Measurements from ENCODE around the gene BACH1. TPM values are rescaled to one million over a fixed set of nuclear protein-coding genes. Genes with fewer than 3 reads are reported as not detected.

BACH1 gene
- polyA plus RNA-seq, 1 of the 3 experiments (the other 2 are of a cell fraction), result 18.1 TPM

GRCh38 chr21:29323189-29323588 is 24.5 kb downstream of the BACH1 start:
- Histone ChIP-seq H3K27ac (ENCODE audit: low read depth in 2 of 2, low read length in 1 of 2) (no peak overlapping the region), H3K9me2 (no peaks in the 10 kb centered on the region), H3K4me1 (ENCODE audit: control insufficient read depth in 1 of 2, insufficient read depth in 2 of 2, low read depth in 1 of 2, low read length in 1 of 2) (peaks cover 4 to 10% of the 10 kb centered on the region in 2 experiments; a peak in 2 of 4 replicates), H3K4me2 (no peak overlapping the region), H3K36me3 (replicated peaks in 1 of 2; ENCODE audit: control insufficient read depth in 1 of 2, insufficient read depth in 2 of 2, low read length in 1 of 2) (peaks cover 31 to 57% of the 10 kb centered on the region in 2 experiments), H4K20me1 (ENCODE audit: insufficient read depth) (peaks cover 87% of the 10 kb centered on the region), H3K27me3 (ENCODE audit: insufficient read depth) (no peaks in the 10 kb centered on the region), H3K9ac (no peak overlapping the region), H3F3A (replicated peaks; ENCODE audit: insufficient read depth) (peaks cover 4% of the 10 kb centered on the region), H2AFZ (ENCODE audit: low read depth) (no peak overlapping the region), H3K9me3 (no peaks in the 10 kb centered on the region), H3K79me2 (ENCODE audit: insufficient read depth) (peaks cover 99% of the 10 kb centered on the region), H3K4me3 (ENCODE audit: low read depth in 2 of 2, low read length in 1 of 2) (no peak overlapping the region)
- POLR2A ChIA-PET, result no interaction called here
- 95% methylated on average over 6 of the region's 6 CpGs for WGBS (ENCODE audit: low lambda C conversion rate)
- no peak for DNase-seq
- no peak for TF ChIP-seq RXRA (IDR thresholded peaks at IDR 0.05; ENCODE audit: borderline replicate concordance, low read depth)
- no peak for TF ChIP-seq RFX5 (IDR thresholded peaks at IDR 0.05; ENCODE audit: low read length)
- no peak for TF ChIP-seq NRF1 (IDR thresholded peaks at IDR 0.05; ENCODE audit: low read depth, low read length)
- TF ChIP-seq, protein P1, sequence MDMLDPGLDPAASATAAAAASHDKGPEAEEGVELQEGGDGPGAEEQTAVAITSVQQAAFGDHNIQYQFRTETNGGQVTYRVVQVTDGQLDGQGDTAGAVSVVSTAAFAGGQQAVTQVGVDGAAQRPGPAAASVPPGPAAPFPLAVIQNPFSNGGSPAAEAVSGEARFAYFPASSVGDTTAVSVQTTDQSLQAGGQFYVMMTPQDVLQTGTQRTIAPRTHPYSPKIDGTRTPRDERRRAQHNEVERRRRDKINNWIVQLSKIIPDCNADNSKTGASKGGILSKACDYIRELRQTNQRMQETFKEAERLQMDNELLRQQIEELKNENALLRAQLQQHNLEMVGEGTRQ (IDR thresholded peaks at IDR 0.05; ENCODE audit: borderline replicate concordance, low read depth, low read length), result no peak
- no peak for TF ChIP-seq TAF1 (IDR thresholded peaks at IDR 0.05; ENCODE audit: borderline replicate concordance, low read depth, low read length)
- TF ChIP-seq NFIC (IDR thresholded peaks at IDR 0.05; ENCODE audit: borderline replicate concordance), result no peak
- no peak for TF ChIP-seq SMC3 (IDR thresholded peaks at IDR 0.05; ENCODE audit: low read depth, low read length)
- TF ChIP-seq, protein P2, sequence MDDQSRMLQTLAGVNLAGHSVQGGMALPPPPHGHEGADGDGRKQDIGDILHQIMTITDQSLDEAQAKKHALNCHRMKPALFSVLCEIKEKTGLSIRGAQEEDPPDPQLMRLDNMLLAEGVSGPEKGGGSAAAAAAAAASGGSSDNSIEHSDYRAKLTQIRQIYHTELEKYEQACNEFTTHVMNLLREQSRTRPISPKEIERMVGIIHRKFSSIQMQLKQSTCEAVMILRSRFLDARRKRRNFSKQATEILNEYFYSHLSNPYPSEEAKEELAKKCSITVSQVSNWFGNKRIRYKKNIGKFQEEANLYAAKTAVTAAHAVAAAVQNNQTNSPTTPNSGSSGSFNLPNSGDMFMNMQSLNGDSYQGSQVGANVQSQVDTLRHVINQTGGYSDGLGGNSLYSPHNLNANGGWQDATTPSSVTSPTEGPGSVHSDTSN (IDR thresholded peaks at IDR 0.05), result no peak
- no peak for TF ChIP-seq FOXJ3 (CRISPR knock-in tag; IDR thresholded peaks at IDR 0.05)
- no peak for TF ChIP-seq FOSL2 (IDR thresholded peaks at IDR 0.05; ENCODE audit: borderline replicate concordance, low read depth)
- no peak for TF ChIP-seq RCOR1 (IDR thresholded peaks at IDR 0.05; ENCODE audit: low read length)
- TF ChIP-seq, protein P3, sequence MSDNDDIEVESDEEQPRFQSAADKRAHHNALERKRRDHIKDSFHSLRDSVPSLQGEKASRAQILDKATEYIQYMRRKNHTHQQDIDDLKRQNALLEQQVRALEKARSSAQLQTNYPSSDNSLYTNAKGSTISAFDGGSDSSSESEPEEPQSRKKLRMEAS (IDR thresholded peaks at IDR 0.05; ENCODE audit: low read depth), result no peak
- no peak for TF ChIP-seq GABPA (IDR thresholded peaks at IDR 0.05; ENCODE audit: low read depth)
- no peak for TF ChIP-seq POLR2AphosphoS5 (IDR thresholded peaks at IDR 0.05; ENCODE audit: low read depth, low read length)
- no peak for TF ChIP-seq EP300 (IDR thresholded peaks at IDR 0.05; ENCODE audit: borderline replicate concordance in 1 of 2, low read depth in 1 of 2, low read length in 1 of 2)
- TF ChIP-seq, protein P4, sequence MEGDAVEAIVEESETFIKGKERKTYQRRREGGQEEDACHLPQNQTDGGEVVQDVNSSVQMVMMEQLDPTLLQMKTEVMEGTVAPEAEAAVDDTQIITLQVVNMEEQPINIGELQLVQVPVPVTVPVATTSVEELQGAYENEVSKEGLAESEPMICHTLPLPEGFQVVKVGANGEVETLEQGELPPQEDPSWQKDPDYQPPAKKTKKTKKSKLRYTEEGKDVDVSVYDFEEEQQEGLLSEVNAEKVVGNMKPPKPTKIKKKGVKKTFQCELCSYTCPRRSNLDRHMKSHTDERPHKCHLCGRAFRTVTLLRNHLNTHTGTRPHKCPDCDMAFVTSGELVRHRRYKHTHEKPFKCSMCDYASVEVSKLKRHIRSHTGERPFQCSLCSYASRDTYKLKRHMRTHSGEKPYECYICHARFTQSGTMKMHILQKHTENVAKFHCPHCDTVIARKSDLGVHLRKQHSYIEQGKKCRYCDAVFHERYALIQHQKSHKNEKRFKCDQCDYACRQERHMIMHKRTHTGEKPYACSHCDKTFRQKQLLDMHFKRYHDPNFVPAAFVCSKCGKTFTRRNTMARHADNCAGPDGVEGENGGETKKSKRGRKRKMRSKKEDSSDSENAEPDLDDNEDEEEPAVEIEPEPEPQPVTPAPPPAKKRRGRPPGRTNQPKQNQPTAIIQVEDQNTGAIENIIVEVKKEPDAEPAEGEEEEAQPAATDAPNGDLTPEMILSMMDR (IDR thresholded peaks at IDR 0.05), result no peak
- TF ChIP-seq ELF1 (IDR thresholded peaks at IDR 0.05), result no peak
- CTCF ChIA-PET, result interaction anchor here (0.5 kb wide), 1 partner anchor 42 kb away, joined by 3 read pairs; no protein-coding TSS in a partner anchor
